Activated CD4-positive, alpha-beta T cell treated with anti-CD3 and anti-CD28 coated beads, Interleukin-10, Interleukin-2, amounts not matched to agents 100 ng/mL and 50 ng/mL, durations not matched to agents 16 hours and 8 hours (primary cell): ENCODE measurements around the gene C16orf46.
A peak's percentile ranks its signal among the peaks of the same experiment; 100 is the strongest.
"Not testable (repeated sequence)": the region's sequence is repeated elsewhere in the genome, so short reads cannot be mapped to it uniquely, and the experiment has no call there.

Experiments used
- DNase-seq: peaks from one replicate; pipeline ENCODE4 v3.0.0-alpha.2; 2020

The C16orf46 gene

DNA sequence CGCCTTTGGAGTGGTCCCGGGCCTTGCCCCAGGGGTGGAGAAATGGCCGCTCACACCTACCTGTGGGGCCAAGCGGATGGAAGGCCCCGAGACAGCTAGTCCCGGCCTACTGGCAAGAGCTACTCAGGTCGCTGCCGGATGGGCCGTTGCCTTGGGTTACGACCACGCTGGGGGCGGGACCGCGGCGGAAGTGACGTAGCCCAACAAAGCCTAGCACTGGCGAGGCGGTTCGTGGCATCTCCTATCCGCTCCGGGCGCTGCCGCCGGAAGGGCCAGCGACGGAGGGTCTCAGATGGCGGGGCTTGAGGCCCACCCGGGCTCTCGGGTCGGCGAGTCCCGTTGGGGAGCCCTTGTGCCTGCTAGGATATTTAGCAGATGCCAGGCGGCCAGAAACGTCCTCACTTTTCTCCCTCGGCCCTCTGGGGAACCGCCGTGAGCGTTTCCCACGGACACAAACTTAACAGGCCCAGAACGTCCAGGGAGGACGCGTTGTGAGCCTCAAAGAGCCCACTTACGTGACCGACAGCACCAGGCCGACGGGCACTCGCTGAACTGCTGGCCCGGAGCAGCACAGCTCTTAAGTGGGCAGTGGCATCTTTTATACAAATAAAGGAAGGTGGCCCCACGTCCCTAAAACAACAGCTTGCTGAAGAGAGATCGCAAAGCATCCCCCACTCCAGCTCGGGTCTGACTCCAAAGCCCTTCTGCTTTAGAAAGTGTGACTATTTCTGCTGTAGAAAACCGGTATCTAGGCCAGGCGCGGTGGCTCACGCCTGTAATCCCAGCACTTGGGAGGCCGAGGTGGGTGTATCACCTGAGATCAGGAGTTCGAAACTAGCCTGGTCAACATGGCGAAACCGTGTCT, at the start of gene C16orf46:
C16orf46 (minus strand) TSS at position 163 of the 865 bp plus-strand sequence. CDS start 13,283 bp downstream, outside the sequence.
- peak; percentile 98 for DNase-seq

- DNase-seq, result no peak
Measured at GRCh38 chr16:81123092-81123852, 46.2 kb upstream of the C16orf46 start.

DNA sequence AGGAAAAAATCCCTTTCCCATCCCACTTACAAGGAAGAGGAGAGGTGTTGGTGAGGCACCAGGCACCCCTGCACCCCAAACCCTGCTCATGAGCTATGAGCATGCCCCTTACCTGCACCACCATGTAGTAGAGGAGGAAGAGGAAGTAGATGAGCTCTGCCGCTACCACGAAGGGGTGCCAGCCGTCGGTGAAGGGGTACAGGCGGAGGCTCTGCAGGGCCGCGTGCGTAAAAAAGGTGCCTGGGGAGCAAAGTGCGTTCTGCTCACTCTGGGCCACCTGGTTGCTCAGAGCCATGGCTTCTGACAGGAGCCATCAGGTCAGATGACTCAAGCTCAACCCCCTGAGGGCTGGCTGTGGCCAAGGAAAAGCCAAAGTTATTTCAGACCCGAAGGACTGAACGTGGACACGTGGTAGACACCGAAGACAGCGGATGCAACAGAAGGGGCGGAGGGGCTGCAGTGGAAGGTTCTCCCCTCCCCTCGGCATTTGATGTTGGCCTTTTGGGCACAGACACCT, 44.5 kb upstream of the C16orf46 start:
- no peak for DNase-seq

DNA sequence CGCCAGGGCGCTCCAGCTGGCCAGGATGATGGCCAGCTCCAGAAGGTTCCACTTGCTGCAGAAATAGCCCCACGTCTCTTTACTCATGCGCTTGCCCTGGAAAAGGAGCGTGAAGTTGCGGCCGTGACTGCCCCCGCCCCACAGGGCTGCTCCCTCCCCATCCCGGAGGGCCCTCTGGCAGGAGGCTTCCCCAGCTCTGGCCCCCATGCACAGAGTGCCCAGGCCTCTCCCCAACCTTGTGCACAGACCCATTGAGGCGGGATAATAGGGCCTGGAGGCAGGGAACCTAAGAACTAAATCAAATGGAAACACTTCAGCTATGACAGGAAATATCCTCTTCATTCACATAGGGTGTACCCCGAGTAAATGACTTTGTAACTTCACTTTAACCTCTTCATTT, 40.4 kb upstream of the C16orf46 start:
- DNase-seq, result no peak

- DNase-seq, result no peak
Measured at GRCh38 chr16:81116285-81116684, 39.2 kb upstream of the C16orf46 start.

GRCh38 chr16:81112453-81112852, 35.4 kb upstream of the C16orf46 start:
- DNase-seq, result no peak

GRCh38 chr16:81109274-81109673, 32.2 kb upstream of the C16orf46 start:
- DNase-seq, result not testable (repeated sequence)

DNA sequence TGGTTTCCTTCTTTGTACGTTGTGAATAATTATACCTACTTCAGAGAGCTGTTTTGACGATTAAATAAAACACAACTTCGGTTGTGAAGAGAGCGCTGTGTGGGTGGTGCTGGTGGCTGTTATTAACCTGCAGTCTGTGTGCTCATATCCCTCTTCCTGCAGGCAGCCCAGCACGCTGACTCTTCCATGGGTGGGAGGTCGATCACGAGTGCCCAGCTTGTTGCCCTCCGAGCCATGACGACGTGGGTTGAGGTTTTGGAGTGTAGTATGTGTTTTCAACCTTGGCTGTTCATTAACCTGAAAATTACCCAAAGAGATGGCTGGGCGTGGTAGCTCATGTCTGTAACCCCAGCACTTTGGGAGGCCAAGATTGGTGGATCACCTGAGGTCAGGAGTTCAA, 30.5 kb upstream of the C16orf46 start:
- no peak for DNase-seq

DNA sequence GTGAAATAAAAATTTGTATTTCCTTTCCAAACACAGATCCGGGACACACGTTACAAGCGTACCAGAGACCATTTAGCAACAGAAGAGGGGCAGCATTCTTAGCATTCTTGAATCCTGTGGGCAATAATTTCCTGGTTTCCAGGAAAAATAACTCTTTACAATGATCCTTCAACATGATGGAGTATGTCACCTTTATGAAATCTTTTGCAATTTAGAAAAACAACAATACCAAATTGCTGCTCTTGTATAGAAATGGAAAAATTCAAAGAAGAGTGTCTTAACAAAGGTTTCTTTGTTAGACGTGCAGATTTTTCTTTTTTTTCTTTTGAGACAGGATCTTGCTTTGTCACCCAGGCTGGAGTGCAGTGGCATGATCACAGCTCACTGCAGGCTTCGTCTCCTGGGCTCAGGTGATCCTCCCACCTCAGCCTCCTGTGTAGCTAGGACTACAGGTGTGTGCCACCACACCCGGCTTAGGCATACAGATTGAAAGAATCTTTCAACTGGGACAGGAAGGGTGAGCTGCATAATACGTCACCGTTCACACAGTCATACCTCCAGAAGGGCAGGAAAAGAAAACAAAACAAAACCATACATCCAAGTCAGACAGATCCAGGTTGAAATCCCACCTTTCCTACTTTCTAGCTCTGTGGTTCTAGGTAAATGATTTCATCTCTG, 29.9 kb upstream of the C16orf46 start:
- no peak for DNase-seq

DNA sequence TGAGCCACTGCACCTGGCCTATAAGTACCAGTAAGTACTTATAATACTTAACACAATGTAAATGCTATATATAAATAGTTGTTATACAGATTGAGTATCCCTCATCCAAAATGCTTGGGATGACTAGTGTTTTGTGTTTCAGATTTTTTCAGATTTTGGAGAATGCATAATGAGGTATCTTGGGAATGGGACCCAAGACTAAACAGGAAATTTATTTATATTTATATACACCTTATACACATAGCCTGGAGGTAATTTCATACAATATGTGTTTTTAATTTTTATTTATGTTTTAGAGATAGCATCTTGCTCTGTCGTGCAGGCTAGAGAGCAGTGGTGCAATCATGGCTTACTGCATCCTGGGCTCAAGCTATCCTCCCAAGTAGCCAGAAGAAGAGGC, 28.9 kb upstream of the C16orf46 start:
- DNase-seq, result no peak

GRCh38 chr16:81101702-81102101, 24.7 kb upstream of the C16orf46 start:
- DNase-seq, result no peak

DNA sequence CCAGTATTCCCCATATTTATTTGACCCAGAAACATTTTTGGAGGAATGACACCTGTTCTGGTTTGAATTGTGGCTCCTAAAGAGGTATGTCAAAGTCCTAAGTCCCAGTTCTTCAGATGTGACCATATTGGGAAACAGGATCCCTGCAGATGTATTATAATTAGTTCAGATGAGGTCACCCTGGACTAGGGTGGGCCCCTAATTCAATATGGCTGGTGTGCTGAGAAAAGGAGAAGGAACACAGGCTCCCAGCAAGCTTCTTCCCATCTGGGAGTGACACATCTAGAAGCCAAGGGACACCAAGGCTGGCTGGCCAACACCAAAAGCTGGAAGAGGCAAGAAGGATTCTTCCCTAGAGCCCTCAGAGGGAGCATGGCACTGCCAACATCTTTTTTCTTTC, 22.9 kb upstream of the C16orf46 start:
- no peak for DNase-seq

GRCh38 chr16:81097230-81097629, 20.2 kb upstream of the C16orf46 start:
- DNase-seq, result no peak

DNA sequence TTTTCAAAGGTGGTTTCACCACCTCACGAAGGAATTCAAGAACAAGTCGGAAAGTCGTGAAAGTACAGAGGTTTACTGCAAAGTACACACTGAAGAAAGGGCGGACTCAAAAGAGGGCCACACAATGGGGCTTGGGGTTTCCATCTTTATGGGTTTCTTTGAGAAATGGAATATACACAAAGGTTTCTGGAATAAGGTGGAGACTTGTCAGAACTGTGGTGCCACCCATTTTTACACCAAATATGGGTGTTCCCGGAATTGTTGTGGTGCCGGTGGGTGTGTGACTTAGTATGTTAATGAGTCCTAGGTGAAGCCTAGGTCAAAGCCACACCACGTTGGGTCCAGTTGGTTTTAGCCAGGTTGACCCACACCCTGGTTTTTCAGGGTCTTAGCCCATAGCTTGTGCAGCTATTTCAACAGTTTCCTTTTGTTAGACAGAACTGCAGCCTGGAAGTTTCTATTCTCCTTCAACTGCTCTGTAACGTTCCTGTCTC, 19.7 kb upstream of the C16orf46 start:
- no peak for DNase-seq

- peak; percentile 99 for DNase-seq
Measured at GRCh38 chr16:81095953-81096714, 19.1 kb upstream of the C16orf46 start, which contains the start of gene GCSH. GCSH (minus strand) TSS chr16:81096395; CDS start chr16:81096278, 117 bp downstream.

DNA sequence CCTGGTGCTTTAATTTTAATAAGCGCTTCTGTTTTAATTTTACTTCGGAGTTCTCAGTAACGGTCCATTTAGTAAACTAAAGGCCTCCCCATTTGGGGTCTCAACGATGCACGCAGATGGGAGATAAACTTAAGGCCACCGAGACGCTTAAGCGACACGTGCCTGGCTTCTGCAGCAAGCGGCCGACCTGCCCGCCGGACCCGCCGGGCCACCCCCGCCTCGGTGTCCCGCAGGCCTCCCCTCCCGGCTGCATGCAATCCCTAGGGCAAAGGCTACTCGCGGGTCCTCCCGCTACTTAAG, 18.6 kb upstream of the C16orf46 start:
- DNase-seq, result peak; percentile 3

DNA sequence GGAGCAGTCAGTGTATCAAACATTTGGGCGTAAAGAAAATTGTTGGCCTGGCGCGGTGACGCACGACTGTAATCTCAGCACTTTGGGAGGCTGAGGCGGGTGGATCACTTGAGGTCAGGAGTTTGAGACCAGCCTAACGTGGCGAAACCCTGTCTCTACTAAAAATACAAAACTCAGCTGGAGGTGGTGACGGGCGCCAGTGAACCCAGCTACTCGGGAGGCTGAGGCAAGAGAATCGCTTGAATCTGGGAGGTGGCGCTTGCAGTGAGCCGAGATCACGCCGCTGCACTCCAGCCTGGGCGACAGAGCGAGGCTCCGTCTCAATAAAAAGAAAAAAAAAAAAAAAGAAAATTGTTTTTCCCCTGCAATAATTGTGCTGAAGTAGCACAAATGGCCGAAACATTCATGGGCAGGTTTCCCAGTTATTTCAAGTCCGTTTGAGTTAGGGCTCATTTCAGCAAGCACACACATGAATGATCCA, 17.8 kb upstream of the C16orf46 start:
- no peak for DNase-seq

DNA sequence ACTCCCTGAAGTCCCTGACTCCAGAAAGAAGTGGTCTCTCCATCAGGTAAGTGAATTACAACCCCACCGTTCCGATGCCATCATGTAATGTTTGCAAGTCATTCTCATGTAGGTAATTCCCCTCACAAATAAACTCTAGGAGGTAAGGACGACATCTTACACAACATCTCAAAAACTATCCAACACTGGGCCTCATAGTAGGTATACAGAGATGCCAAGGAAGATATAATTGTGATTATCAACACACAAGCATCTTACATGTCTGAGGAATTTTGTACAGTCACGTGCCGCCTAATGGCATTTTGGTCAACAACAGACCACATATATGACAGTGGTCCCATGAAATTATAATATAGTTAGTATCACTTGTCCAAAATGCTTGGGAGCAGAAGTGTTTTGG, 11.8 kb upstream of the C16orf46 start:
- no peak for DNase-seq

GRCh38 chr16:81081014-81081413, 4.0 kb upstream of the C16orf46 start:
- no peak for DNase-seq

GRCh38 chr16:81080233-81080632, 3.2 kb upstream of the C16orf46 start:
- DNase-seq, result no peak

DNA sequence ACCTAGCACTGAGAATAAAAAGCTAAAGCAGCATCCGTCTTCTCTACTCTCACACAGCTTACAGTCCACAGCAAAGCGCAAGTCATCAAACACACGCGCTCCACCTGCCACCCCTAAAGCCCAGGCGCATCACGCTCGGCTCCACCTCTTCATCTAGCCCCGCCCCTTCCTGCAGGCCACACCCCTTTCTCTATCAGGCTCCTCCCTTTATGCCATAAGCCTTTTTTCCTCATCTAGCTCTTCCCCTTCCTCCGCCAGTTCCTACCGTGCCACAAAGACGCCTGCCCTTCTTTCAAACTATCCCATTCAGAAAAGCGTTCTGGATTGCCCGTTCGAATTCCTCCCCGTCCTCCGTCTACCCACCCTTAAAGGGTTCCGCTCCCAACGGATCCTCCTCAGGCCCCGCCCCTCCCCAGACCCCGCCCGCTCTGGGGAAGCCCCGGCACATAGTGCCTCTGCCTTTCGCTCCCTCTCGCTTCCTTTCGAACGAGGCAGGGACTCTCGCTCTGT, 417 bp downstream of the C16orf46 start:
- peak; percentile 92 for DNase-seq
